Upper lobe of right lung (tissue), 1 donor: ENCODE measurements around the gene CDR2L. TPM values are rescaled to one million over a fixed set of nuclear protein-coding genes. Genes with fewer than 3 reads are reported as not detected.
A peak's percentile ranks its signal among the peaks of the same experiment; 100 is the strongest.

Experiments
- ATAC-seq: fragments of 200-7000 bp; cut with Tn5 transposase; one replicate; pipeline ENCODE4 v1.9.1; 2020; ENCODE audit warnings: mild to moderate bottlenecking, moderate library complexity
- DNase-seq: peaks from one replicate; pipeline ENCODE4 v3.0.0-alpha.2; 2020
- H3K27ac ChIP-seq: fragments of 200-600 bp; one replicate; pipeline ENCODE4 v1.8.0; 2022
- H3K27me3 ChIP-seq: fragments of 200-600 bp; one replicate; pipeline ENCODE4 v1.8.0; 2022; ENCODE audit warnings: mild to moderate bottlenecking
- H3K36me3 ChIP-seq: fragments of 200-600 bp; one replicate; pipeline ENCODE4 v1.8.0; 2022
- H3K4me1 ChIP-seq: fragments of 200-600 bp; one replicate; pipeline ENCODE4 v1.8.0; 2022
- H3K4me3 ChIP-seq: fragments of 200-600 bp; one replicate; pipeline ENCODE4 v1.8.0; 2022; ENCODE audit warnings: mild to moderate bottlenecking
- H3K9me3 ChIP-seq: fragments of 200-600 bp; one replicate; pipeline ENCODE4 v1.8.0; 2022
- CTCF ChIP-seq: fragments of 200-600 bp; IDR thresholded peaks from one replicate; pipeline ENCODE4 v1.8.0; 2022; ENCODE audit warnings: antibody characterized with exemption
- intact Hi-C: fragments of 100-400 bp; cut with DNase I; formaldehyde crosslinking; loops from one replicate; pipeline ENCODE4 v1.11.0; 2022
- total RNA-seq: library from RNA; stranded (reverse); fragmentation: NEBNext Ultra II Directional; extraction: Animal tissue kit (Norgen Biotek cat#: 25700); gene quantifications from one replicate; pipeline ENCODE4 v1.2.1, GENCODE V29; 2021
- donor health status: DM: no; HTN: yes; CAD: no; lungs with severe emphysema.

CDR2L gene
- total RNA-seq, 1 donor from 2014 or later, result 21.8 TPM

- H3K4me3 ChIP-seq, result peak overlapping the region; percentile 80
- no peak for TF ChIP-seq CTCF
- no peaks in the 10 kb centered on the region for H3K27me3 ChIP-seq
- H3K9me3 ChIP-seq, result no peaks in the 10 kb centered on the region
- no peak overlapping the region for H3K27ac ChIP-seq
- no peak for DNase-seq
- H3K4me1 ChIP-seq, result peaks cover 26% of the 10 kb centered on the region
- H3K36me3 ChIP-seq, result peaks cover 2% of the 10 kb centered on the region
- intact Hi-C loops, result no loop called here
- no peak for ATAC-seq
Observed at GRCh38 chr17:75032720-75033280, 45.4 kb downstream of the CDR2L start.

- peak; percentile 70 for ATAC-seq
- DNase-seq, result peak; percentile 93
- intact Hi-C loops, result no loop called here
- H3K27me3 ChIP-seq, result no peaks in the 10 kb centered on the region
- H3K9me3 ChIP-seq, result no peaks in the 10 kb centered on the region
- peaks cover 26% of the 10 kb centered on the region for H3K4me1 ChIP-seq
- H3K36me3 ChIP-seq, result peaks cover 10% of the 10 kb centered on the region
- TF ChIP-seq CTCF, result no peak
- peak overlapping the region; percentile 84 for H3K27ac ChIP-seq
- peak overlapping the region; percentile 80 for H3K4me3 ChIP-seq
Observed at GRCh38 chr17:75033346-75034235, 46.2 kb downstream of the CDR2L start.

- H3K36me3 ChIP-seq, result peaks cover 18% of the 10 kb centered on the region
- peak; percentile 83 for ATAC-seq
- H3K4me1 ChIP-seq, result peaks cover 26% of the 10 kb centered on the region
- TF ChIP-seq CTCF, result no peak
- peak overlapping the region; percentile 84 for H3K27ac ChIP-seq
- no peaks in the 10 kb centered on the region for H3K9me3 ChIP-seq
- peak; percentile 91 for DNase-seq
- no peaks in the 10 kb centered on the region for H3K27me3 ChIP-seq
- H3K4me3 ChIP-seq, result peak overlapping the region; percentile 80
- intact Hi-C loops, result no loop called here
Observed at GRCh38 chr17:75034236-75034908, 46.9 kb downstream of the CDR2L start.

- TF ChIP-seq CTCF, result no peak
- ATAC-seq (peak; percentile 24), DNase-seq (peak; percentile 76)
- no peaks in the 10 kb centered on the region for H3K27me3 ChIP-seq
- intact Hi-C loops, result no loop called here
- H3K4me1 ChIP-seq, result peaks cover 26% of the 10 kb centered on the region
- no peak overlapping the region for H3K4me3 ChIP-seq
- no peaks in the 10 kb centered on the region for H3K9me3 ChIP-seq
- H3K27ac ChIP-seq, result peak overlapping the region; percentile 84
- peaks cover 42% of the 10 kb centered on the region for H3K36me3 ChIP-seq
Observed at GRCh38 chr17:75036643-75037268, 49.3 kb downstream of the CDR2L start.

GRCh38 chr17:75039238-75039637, 51.8 kb downstream of the CDR2L start:
- Histone ChIP-seq H3K27me3 (no peaks in the 10 kb centered on the region), H3K9me3 (no peaks in the 10 kb centered on the region), H3K36me3 (peaks cover 52% of the 10 kb centered on the region), H3K4me3 (no peak overlapping the region), H3K4me1 (peaks cover 16% of the 10 kb centered on the region), H3K27ac (no peak overlapping the region)
- TF ChIP-seq CTCF, result no peak
- DNase-seq, result no peak
- intact Hi-C loops, result no loop called here
- no peak for ATAC-seq
